ENCODE data around the gene HTATIP2.

DNA sequence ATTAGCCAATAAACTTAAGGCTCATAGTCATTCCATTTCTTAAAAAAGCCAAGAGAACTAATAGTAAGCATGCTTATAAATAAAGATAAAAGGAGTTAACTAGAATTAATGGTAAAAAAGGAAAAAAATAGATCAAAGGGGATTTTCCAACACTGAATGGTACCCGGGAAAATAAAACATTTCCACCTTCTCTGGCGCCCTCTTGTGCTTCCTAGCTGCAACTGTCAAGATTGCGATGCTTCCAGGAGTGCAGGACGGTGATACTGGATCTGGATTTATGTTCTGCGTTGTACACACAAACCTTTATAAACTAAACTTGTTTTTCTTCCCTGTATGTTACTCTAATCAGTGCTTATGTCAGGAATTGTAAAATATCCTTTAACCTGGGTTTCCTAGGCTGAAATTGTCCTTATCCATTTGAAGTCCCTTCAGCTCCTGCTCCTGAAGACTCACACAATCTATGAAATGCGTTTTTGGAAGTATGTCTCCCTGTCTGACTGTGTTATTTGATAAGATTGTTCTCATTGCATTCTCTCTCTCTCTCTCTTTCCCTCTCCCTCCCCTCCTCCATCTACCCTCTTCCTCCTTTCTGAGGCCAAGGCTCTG, 9.6 kb upstream of the HTATIP2 start:
- TF ChIP-seq CEBPB (IDR thresholded peaks at IDR 0.05; ENCODE audit: low read depth): no peak
- peak; percentile 40; the same call in 1 of the 2 replicates for TF ChIP-seq CBX3 (IDR thresholded peaks at IDR 0.05; ENCODE audit: low read depth)
- peak; percentile 63 for TF ChIP-seq TCF7L2 (IDR thresholded peaks at IDR 0.05; ENCODE audit: borderline replicate concordance, extremely low read depth, insufficient read depth, insufficient read length)
